ENCODE measurements around the gene APPL1.
"Not testable (repeated sequence)": the region's sequence is repeated elsewhere in the genome, so short reads cannot be mapped to it uniquely, and the experiment has no call there.

Gene APPL1

DNA sequence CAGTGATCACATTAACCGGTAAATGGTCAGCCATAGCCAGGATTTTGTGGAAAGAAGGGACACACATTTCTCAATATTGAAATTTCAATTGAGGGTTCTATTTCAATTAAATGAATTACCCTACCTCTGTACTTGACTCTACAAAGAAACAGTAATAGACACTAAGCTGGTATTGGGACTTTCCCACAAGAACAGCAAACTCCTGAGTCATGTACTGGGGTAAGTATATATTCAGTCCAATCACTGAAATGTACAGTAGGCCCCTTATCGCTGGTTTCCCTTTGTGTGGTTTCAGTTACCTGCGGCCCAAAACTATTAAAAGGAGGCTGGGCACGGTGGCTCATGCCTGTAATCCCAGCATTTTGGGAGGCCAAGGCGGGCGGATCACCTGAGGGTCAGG, 47.3 kb downstream of the APPL1 start:
- no peak for DNase-seq

DNA sequence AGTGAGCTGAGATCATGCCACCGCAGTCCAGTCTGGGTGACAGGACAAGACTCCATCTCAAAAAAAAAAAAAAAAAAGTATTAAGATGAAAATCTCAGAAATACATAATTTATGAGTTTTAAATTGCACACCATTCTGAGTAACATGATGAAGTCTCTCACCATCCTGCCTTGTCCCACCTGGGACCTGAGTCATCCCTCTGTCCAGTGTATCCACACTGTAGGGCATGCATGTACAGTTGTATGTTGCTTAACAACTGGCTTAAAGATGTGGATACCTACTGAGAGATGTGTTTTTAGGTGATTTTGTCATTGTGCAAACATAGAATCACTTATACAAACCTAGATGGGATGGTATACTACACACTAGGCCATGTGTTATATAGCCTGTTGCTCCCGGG, 47.9 kb downstream of the APPL1 start:
- DNase-seq, result no peak

DNA sequence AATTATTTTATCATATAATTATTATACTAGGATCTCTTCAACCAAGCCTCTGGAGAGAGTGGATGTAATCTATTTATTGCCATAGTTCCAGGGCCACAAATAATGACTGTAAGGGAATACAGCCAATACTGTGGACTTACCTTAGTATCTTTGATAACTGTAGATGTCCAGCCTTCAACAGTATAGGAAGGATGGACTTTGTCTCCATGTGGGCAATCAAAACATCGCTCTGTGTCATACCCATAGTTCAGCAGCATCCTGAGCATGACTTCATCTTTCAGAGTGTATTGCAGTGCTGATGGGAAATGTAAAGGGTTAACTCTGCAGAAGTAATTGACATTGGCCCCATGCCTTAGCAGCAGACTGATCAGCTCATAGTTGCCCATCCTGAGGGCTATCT, 50.7 kb downstream of the APPL1 start:
- no peak for DNase-seq

DNA sequence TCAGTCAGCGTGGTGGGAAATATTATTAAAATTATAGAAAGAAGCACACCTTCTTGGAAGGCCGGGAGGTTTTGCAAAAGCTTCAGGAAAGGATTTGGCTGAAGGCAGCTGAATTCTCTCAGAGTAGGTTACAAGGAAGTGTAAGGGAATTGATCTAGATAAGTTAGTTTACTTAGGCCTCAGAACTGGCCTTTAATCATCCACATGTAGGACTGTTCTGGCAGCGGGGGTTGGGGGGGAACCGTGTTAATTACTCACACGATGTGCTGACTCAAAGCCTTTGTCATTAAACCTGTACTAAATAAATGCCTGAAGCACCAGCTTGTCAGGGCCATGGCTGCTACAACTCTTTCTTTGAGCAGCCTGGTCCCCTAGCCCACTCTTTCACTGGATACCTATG, 52.2 kb downstream of the APPL1 start:
- DNase-seq, result no peak

DNA sequence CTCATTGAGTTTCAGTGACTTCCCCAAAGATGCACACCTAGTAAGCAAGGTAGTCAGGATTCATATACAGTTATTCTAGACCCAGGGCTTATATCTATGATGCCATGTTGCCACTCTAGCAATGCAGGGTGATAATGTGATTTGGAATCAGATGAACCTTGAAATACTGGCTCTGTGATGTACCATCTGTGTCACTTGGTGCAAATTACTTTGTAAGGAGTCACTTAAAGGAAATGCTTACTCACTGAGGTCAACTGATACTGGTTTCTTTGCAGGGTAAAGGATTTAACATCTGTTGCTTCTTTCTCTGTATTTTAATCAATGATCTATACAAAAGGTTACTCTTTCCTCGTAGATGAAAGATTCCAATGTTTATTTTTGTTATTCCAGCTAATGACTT, 54.2 kb downstream of the APPL1 start:
- DNase-seq, result no peak

DNA sequence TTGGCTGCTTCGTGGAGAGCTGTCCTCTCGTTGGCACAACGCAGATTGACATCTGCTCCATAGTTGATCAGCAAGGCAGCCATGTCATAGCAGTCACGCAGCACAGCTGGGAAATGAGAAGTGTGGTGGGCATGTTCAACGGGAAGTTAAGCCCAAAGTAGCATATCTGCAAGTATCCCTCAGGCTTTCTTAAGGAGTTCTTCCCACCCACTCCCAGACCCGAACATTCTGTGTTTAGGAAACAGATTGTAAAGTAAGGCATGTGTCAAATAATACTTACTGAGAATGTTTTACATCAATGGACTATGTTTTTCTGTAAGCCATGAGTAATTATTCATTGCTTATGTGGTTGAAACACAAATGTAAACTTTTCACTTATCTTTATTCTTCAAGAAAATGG, 55.8 kb downstream of the APPL1 start:
- DNase-seq, result no peak

DNA sequence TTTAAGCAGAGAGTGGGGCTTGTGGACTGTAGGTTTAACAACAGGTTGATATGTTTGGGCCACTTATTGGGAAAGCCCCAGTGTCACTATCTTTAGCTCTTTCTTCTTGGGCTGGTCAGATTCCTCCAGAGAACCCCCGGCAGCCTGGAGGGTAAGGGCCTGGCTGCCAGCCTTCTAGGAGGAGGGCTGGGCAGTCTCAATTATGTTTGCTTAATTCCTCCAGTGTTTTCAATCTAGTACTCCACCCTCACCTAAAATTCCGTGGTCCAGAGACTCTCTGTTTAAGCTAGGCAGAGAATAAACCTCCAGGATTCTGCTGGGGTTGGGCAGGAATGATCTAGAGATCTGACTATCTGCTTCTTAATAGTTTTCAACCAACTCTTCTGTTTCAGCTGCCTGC, 59.7 kb downstream of the APPL1 start:
- DNase-seq, result no peak

DNA sequence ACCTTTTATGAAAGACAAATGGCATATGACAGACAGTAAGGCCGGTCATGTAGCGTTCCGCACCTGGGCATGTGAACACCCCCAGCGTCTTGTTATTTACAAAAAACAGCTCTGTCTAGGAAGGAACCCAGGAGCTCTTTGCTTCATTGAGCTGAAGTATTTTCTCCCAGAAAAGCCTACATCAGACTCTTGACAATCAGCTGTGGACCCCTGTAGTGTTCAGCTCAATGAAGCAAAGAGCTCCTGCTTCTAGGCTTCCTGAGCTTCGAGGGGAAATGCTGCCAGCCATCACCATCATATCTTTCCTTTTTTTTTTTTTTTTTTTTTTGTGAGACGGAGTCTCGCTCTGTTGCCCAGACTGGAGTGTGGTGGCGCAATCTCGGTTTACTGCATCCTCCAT, 60.9 kb downstream of the APPL1 start:
- DNase-seq, result no peak

DNA sequence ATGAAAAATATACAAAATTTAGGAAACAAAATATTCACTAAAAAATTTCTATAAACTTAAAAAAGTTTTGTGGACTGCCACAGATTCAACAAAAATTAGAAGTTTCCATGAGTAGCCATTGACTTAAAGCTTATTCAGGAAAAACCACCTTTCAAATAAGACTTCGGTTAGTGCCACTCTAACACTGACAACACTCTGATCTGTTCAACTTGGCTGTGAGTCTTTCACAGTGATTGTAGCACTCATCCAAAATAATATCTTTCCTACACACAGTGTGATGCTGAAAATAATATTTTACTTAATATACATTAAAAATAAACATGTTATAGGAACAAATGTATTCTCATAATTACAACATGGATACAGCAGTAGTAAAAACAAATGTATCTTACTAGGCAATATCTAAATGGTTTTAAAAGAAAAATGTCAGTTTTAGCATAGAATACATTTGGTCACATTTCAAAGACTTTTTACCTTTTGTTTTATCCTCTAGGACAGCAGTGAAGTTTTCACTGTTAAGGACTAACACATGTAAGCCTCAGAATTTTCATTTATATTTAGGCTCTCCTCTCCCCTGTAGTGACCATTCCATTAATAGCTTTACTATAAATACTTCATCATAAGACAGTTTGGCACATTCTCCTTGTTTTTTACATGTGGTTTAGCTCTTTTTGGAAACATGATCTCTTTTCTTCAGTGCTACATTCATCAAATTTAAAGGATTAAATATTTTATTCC, 64.8 kb downstream of the APPL1 start, which contains the start of gene ASB14:
Gene ASB14, minus strand, starts transcription at position 527 of the 738 bp plus-strand sequence. CDS start 652 bp downstream, outside the sequence.
- no peak for DNase-seq

DNA sequence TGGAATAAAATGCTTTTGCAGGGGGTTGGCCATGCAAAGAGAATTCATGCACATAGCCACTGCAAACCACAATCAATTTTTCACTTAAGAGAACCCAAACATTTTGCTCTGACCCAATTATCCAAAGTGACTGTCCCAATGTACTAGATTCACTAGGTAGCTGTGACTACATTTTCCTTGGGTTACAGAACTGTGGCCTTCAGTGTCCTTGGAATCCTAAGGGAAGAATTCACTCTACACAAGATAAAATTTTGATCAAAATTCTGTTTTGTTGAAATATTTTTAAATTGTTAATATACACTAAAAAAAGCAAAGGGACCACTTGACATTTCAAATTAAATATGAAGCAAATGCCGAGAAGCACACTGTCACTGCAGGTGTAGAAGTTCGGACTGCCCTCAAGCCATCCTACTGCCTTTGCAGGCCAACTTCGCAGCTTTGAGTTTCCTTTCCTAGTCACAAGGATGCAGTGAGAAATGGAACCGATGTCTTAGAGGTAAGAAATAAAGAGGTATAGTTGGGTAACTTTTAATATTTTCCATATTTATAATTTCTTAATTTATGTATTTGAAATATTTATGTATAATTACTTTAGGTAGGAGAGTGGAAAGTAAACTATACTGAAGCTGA, 65.5 kb downstream of the APPL1 start:
- no peak for DNase-seq

DNA sequence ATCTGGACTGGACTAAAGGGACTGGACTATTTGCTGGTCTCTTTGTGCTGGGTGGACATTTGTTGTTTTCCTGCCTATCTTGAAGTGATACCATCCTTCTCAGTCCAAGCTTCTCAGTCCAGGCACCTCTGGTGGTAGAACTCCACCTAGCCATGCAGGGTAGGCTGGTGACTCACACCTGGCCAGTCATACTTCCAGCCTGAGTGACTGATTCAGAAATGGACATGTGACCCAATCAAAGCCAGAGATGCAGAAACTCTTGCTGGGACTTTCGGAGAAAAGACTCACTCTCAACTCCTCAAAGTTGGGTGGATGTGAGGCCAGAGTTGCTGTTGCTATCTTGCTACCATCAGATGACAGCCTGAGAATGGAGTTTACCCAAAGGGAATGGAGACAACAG, 70.5 kb downstream of the APPL1 start:
- no peak for DNase-seq

DNA sequence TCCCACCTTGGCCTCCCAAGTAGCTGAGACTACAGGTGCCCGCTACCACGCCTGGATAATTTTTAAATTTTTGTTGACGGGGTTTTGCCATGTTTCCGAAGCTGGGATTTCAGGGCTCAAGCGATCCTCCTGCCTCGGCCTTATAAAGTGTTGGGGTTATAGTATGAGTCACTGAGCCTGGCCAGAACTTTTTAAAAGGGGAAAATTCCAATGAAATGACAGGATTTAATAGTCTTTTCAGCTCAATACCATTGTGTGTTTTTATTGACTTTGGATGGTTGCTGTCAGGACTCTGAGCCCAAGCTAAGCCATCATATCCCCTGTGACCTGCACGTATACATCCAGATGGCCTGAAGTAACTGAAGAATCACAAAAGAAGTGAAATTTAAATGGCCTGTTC, 76.0 kb downstream of the APPL1 start:
- not testable (repeated sequence) for DNase-seq

DNA sequence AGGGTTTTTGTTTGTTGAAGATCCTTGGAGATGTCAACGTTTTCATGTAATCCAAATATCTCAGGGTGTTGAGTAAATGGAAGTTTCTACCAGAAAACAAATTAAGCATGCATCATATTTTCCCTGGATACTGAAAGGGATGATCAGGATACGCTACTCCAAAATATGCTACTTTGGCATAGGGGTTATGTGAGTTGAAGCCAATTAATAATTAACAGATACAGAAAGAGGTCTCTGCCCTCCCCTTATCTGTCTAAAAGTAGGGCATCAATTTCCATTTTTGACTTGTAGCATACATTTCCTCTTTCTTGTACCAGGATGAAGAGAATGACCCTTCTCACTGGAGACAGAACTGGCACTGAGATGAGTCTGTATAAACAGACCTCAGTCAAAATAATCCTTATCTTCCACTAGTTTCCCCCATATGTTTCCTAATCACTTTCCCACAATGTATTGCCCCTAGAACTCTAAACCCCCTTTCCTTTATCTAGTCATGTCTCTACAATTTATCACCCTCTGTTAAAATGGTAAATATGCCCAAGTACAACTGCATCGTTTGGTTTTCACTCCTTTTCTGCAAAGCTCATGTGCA, 82.3 kb downstream of the APPL1 start:
- no peak for DNase-seq

DNA sequence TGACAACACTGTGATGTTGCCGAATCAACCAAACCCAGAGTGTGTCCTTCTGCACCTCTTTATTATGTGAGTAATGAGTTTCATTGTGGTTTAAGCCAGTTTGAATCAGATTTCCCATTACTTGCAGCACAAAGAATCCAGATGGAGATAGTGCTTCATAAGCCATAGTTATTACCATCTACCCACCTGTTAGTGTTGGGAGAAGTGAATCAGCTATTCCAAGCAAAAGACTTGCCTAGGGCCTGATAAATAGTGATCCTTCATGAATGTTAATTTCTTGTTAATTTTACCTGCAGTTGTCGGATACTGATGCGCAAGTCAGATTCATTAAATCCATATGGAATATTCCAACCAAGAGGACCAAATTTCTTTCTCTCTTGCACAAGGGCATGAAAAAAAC, 86.7 kb downstream of the APPL1 start:
- no peak for DNase-seq

Measured in activated CD4-positive, alpha-beta T cell treated with anti-CD3 and anti-CD28 coated beads, Interleukin-2, amount 50 U/mL, for 1 hour (primary cell).